AG09309 (cell line): ENCODE measurements around the gene PCDHB9.

Experiments used
- DNase-seq: peaks from one replicate; pipeline ENCODE4 v3.0.0-alpha.2; 2010; ENCODE audit warnings: low read depth
- H3K4me3 ChIP-seq: 2 replicates; pipeline ENCODE4 v1.5.1; 2011; ENCODE audit warnings: mild to moderate bottlenecking, low read depth, low read length, moderate library complexity; ENCODE audit not compliant: control insufficient read depth
- TF ChIP-seq, protein P1 (sequence below): IDR thresholded peaks from 2 replicates; pipeline ENCODE4 v1.5.1; 2011; ENCODE audit warnings: mild to moderate bottlenecking, low read depth, low read length, inconsistent platforms; ENCODE audit not compliant: insufficient read depth, control insufficient read depth; ENCODE audit errors: missing control alignments

Gene PCDHB9

DNA sequence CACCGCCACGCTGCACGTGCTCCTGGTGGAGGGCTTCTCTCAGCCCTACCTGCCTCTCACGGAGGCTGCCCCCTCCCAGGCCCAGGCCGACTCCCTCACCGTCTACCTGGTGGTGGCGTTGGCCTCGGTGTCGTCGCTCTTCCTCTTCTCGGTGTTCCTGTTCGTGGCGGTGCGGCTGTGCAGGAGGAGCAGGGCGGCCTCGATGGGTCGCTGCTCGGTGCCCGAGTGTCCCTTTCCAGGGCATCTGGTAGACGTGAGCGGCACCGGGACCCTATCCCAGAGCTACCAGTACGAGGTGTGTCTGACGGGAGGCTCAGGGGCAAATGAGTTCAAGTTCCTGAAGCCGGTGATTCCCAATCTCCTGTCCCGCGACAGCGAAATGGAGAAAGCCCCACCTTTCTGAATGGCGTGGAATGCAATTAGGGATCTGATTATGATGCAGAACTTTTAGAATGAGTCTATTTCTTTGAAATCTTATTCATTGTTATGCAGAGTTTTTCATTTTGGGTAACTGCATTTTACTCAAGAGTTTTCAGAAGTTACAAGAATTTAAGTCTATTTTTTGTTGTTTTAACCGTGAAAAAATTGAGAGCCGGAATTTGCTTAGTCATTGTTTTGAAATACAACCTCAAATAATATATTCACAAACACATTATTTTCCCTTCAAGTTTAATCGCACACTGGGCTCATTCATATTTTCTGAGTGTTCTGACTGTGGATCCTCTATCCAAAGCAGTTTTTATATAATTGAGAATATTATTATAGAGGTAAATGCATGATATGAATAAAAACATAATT is 49.8 kb downstream of the PCDHB9 start:
- no peak for DNase-seq
- H3K4me3 ChIP-seq, result no peak overlapping the region
- TF ChIP-seq, protein P1, sequence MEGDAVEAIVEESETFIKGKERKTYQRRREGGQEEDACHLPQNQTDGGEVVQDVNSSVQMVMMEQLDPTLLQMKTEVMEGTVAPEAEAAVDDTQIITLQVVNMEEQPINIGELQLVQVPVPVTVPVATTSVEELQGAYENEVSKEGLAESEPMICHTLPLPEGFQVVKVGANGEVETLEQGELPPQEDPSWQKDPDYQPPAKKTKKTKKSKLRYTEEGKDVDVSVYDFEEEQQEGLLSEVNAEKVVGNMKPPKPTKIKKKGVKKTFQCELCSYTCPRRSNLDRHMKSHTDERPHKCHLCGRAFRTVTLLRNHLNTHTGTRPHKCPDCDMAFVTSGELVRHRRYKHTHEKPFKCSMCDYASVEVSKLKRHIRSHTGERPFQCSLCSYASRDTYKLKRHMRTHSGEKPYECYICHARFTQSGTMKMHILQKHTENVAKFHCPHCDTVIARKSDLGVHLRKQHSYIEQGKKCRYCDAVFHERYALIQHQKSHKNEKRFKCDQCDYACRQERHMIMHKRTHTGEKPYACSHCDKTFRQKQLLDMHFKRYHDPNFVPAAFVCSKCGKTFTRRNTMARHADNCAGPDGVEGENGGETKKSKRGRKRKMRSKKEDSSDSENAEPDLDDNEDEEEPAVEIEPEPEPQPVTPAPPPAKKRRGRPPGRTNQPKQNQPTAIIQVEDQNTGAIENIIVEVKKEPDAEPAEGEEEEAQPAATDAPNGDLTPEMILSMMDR, result no peak
